Fibroblast of mammary gland (primary cell): Measurements from ENCODE around the gene NATD1.

ENCODE experiments used
- DNase-seq: peaks from one replicate; pipeline ENCODE4 v3.0.0-alpha.2; 2010; ENCODE audit warnings: low read depth
- H3K4me3 ChIP-seq: 2 replicates; pipeline ENCODE4 v1.5.1; 2011; ENCODE audit warnings: low read depth, mild to moderate bottlenecking, low read length, moderate library complexity; ENCODE audit not compliant: control insufficient read depth
- TF ChIP-seq, protein P1 (sequence below): conservative IDR thresholded peaks from 2 replicates; pipeline ENCODE4 v1.5.1; 2011; ENCODE audit warnings: low read depth, low read length, inconsistent platforms; ENCODE audit not compliant: control insufficient read depth, insufficient read depth

The NATD1 gene

DNA sequence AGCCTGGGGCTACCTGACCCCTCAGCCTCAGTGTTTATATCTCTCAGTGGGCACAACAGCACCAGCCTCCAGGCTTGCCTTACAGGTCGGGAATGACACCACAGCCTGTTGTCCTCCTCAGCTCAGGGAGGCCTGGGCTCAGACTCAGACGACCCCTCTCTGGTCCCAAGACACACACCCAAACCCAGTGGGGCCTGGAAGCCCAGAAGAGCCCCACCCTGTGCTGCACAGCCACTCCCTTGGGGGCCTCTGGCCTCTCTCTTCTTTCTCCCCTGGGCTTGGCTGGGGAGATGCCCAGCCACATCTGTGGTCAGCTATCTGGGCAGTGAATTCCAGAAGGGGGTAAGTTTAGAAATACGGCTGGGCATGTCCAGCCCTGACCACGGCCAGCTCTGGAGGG lies 2.4 kb downstream of the NATD1 start:
- DNase-seq = no peak
- TF ChIP-seq, protein P1, sequence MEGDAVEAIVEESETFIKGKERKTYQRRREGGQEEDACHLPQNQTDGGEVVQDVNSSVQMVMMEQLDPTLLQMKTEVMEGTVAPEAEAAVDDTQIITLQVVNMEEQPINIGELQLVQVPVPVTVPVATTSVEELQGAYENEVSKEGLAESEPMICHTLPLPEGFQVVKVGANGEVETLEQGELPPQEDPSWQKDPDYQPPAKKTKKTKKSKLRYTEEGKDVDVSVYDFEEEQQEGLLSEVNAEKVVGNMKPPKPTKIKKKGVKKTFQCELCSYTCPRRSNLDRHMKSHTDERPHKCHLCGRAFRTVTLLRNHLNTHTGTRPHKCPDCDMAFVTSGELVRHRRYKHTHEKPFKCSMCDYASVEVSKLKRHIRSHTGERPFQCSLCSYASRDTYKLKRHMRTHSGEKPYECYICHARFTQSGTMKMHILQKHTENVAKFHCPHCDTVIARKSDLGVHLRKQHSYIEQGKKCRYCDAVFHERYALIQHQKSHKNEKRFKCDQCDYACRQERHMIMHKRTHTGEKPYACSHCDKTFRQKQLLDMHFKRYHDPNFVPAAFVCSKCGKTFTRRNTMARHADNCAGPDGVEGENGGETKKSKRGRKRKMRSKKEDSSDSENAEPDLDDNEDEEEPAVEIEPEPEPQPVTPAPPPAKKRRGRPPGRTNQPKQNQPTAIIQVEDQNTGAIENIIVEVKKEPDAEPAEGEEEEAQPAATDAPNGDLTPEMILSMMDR = no peak
- H3K4me3 ChIP-seq = no peak overlapping the region

DNA sequence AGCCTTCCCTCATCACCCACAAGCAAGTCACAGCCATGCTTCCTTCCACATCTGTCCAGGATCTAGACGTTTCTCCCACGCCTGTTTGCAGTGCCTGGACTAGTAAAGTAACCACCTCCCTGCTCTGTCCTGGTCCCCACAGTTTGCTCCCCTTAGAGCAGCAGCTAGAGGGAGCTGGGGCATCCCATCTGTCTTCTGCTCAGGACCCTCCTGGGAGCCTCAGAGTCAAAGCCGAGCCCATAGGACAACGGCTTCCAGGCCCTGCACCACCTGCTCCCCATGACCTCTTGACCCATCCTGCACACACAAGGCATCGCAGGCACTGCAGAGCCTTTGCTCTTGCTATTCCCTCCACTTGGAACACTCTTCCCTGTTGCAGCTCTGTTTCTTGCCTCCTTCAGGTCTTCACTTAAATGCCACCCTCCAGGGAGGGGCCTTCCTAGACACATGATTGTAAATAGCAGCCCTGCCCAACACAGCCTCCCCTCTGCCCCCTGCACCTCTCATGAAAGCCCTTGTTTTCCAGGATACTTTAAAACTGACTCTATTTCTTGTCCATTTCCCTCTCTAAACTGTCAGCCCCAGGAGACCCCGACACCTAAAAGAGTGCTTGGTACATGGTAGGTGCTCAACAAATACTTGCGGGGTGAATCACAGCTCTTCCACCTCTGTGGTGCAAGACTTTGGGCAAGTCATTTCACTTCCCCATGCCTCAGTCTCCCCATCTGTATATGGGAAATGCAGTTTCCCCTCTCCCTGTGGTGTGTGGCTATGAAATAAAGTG lies 3.1 kb downstream of the NATD1 start:
- TF ChIP-seq, protein P1 = no peak
- no peak overlapping the region for H3K4me3 ChIP-seq
- DNase-seq = no peak

DNA sequence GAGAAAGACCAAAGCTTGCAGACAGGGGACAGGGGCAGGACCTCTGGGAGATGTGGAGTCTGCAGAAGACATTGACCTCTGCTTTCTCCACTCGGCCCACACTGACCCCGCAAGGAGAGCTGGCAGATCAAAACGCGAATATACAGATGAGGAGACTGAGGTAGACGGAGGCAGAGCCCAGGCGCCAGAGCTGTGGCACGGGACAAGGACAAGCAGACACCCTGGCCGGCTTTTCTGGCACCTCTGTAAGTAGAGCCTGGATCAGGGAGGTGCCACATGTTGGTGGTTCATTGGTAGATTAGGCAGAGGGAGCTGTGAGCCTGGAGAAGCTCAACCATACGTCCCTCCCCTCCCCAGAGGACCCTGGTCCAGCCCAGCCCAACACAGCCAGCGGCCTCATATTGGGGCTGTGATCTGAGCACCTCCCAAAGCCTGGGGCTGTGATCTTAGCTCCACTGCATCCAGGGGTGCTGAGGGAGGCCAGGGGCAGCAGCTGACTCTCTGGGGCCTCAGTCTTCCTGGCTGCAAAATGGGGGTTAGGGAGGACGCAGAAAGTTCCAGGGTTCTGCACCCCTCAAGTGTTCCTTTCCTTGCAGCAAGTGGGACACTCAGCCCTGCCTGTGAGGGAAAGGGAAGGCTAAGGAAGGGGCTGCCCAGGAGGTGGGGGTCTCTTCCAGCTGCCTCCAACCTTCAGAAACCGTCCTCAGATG lies 4.0 kb downstream of the NATD1 start:
- H3K4me3 ChIP-seq = no peak overlapping the region
- no peak for DNase-seq
- TF ChIP-seq, protein P1 = no peak

DNA sequence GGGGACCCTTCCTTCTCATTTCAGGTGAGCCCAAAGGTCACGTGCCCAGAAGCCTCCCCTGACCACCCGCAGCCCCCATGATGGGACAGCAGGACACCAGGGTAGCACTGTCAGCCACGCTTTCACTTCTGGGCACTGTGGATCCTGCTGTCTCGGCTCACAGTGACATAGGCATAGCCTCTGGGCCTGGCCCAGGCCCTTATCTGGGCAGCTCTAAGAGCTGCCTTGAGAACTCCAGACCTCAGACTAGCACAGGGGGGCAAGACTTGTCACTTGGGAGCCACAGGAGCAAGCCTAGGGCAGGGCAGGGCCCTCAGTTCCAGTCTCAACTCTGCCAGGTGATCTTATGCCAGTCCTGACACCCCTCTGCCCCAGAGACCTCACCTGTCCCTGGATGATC lies 4.7 kb downstream of the NATD1 start:
- no peak for DNase-seq
- TF ChIP-seq, protein P1 = no peak
- no peak overlapping the region for H3K4me3 ChIP-seq

DNA sequence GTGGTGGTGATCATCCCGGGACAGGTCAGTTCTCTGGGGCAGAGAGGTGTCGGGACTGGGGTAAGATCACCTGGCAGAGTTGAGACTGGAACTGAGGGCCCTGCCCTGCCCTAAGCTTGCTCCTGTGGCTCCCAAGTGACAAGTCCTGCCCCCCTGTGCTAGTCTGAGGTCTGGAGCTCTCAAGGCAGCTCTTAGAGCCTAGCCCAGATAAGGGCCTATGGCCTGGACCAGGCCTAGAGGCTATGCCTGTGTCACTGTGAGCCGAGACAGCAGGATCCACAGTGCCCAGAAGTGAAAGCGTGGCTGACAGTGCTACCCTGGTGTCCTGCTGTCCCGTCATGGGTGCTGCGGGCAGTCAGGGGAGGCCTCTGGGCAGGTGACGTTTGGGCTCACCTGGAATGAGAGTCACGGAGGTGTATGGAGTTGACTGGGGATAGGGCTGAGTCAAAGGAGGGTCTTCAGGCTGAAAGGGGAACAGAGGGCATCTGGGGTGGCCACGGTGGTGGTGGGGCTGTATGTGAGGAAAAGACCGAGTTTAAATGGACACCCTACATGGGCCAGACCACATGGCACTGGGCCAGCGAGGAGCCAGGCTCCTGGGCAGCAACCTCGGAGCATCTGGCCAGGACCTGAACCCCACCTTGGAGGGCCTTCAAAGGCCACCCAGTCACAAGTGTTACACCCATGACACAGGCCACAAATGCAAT lies 5.5 kb downstream of the NATD1 start:
- H3K4me3 ChIP-seq = no peak overlapping the region
- TF ChIP-seq, protein P1 = no peak
- no peak for DNase-seq

DNA sequence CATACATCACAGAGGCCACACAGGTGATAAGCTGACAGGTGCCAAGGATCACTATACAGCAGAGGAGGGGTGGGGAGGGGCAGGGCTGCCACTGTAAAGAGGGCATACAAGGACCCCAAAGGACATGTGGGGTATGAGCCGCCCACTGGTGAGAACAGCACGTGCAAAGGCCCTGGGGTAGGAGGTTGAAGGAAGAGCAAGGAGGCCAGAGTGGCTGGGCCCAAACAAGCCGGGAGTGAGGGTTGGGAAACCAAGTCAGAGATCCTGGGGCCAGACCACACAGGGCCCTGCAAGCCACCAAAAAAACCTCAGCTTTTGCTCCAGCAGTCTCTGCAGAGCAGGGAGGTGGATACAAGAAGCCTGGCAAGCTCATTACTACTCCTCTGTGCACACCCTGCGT lies 6.5 kb downstream of the NATD1 start:
- no peak overlapping the region for H3K4me3 ChIP-seq
- TF ChIP-seq, protein P1 = no peak
- no peak for DNase-seq
